Erythroblast (primary cell): ENCODE data around the gene CARD14.
"Not testable (repeated sequence)": the region's sequence is repeated elsewhere in the genome, so short reads cannot be mapped to it uniquely, and the experiment has no call there.

ENCODE experiments used
- DNase-seq, 2 experiments: peaks; one replicate each; lab custom pipeline; 2025; lab: John Stamatoyannopoulos, UW
- GATA1 ChIP-seq: IDR thresholded peaks from 2 replicates; pipeline ENCODE4 v1.6.1; 2011; ENCODE audit warnings: low read depth, mild to moderate bottlenecking, control low read depth, low read length, moderate library complexity
- POLR2A ChIP-seq: IDR thresholded peaks from 2 replicates; pipeline ENCODE4 v1.6.1; 2011; ENCODE audit warnings: mild to moderate bottlenecking, low read length

Gene CARD14

DNA sequence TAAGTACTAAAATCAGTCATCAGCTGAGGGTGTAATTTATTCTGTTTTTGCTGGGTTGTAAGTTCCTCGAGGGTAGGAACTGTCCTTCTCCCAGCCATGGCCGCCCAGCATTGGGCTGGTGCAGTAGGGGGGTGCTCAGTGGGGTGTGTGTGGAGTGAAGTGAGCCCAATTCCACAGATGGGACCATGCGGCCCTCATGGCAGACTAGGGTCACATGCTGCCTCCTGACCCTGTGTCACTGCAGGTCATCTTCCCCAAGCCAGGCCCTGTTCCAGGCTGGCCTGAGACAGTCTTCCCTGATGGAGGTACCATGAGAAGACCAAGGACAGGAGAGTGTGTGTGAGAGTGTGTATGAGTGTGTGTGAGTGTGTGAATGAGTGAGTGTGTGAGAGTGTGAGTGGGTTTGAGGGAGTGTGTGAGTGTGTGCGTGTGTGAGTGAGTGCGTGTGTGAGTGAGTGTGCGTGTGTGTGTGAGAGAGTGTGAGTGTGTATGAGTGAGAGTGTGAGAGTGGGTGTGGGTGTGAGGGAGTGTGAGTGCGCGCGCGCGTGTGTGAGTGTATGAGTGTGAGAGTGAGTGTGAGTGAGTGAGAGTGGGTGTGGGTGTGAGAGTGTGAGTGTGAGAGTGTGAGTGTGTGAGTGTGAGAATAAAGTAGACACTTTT is 54.1 kb downstream of the CARD14 start:
- TF ChIP-seq GATA1: no peak
- no peak for TF ChIP-seq POLR2A

DNA sequence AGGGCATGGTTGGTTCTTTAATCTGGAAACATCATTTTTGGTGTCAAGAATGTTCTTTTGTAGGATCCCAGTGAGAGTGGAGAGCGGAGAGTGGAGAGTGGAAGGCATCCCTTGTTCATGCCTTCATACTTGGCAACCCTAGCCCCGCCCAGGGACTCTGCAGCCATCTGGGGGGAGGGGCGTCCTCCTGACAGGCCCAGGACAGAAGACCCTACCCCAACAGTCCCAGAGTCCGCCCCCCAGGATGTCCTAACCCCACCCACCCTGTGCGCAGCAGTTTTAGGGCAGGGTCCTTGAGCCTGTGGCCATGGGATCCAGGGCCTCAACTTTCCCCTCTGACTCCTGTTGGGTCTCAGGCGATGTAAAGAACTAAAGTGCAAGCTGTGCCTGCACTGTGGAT is 54.9 kb downstream of the CARD14 start:
- TF ChIP-seq GATA1 (no peak), POLR2A (no peak)
- no peak for DNase-seq

More for the DNA sequence above, 54.1 kb downstream of the CARD14 start:
- no peak for DNase-seq

DNA sequence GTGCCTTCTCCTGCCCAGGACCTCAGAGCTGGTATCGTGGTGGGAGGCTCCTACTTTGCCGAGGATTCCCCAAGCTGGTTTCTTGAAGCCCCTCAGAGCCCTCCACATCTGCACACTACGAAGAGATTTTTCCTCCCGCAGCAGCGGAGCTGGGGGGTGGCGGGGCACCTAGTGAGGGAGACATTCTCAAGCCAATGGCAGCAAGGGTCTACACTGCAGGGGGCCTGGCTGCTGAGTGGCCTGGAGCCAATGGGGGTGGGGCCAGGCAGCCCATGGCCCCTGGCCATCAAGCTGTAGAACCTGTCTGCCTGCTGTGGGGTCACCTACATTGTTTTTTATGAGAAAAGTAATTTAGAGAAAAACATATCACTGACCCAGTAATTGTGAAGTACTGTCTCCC is 55.4 kb downstream of the CARD14 start:
- TF ChIP-seq GATA1 (no peak), POLR2A (no peak)
- DNase-seq: no peak

DNA sequence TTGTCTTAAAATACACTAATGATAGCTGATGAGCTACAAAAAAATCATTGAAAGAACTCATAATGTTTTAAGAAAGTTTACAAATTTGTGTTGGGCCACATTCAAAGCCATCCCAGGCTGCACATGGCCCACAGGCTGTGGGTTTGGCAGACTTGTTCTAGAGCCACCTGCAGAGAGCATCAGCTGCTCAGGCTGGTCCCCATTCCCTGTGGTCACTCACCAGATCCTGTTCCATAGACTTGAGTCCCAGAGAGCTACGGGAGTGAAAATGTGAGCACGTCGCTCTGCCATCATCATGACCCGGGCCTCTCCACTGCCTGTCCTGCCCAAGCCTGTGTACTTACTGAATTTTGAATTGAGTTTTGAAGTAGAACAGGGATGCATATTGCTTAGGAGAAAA is 57.3 kb downstream of the CARD14 start:
- no peak for DNase-seq
- TF ChIP-seq GATA1 (no peak), POLR2A (no peak)

DNA sequence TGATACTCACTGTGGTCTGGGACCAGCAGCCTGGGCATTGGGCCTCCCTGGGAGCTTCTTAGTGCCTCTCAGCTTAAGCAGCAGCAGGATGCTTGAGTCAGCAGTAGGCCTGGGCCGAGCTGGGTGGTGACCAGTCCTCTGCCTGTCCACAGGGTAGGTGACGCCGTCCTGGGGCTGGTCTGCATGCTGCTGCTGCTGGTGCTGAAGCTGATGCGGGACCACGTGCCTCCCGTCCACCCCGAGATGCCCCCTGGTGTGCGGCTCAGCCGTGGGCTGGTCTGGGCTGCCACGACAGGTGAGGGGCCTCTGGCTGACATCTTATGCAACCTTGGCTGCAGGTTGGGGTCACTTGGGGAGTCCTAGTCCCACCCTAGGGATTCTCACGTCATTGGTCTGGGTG is 57.8 kb downstream of the CARD14 start:
- no peak for TF ChIP-seq GATA1
- no peak for TF ChIP-seq POLR2A
- no peak for DNase-seq

DNA sequence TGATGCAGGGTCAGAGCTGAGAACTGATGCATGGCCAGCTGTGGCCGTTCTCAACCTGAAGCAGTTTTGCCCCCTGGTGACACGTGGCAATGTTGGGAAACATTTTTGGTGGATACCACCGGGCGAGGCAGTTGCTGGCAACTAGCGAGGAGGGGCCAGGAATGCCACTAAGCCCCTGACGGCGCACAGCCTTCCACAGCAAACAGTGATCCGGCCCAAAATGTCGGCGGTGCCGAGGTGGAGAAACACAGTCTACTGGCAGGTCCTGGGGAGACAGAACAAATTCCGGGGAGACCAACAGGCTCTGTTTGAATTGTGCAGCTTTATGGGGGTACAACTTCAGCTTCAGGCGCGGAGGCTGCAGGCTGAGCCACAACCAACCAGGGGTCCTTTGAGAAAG is 58.6 kb downstream of the CARD14 start:
- DNase-seq: no peak
- TF ChIP-seq POLR2A: no peak
- TF ChIP-seq GATA1: no peak

DNA sequence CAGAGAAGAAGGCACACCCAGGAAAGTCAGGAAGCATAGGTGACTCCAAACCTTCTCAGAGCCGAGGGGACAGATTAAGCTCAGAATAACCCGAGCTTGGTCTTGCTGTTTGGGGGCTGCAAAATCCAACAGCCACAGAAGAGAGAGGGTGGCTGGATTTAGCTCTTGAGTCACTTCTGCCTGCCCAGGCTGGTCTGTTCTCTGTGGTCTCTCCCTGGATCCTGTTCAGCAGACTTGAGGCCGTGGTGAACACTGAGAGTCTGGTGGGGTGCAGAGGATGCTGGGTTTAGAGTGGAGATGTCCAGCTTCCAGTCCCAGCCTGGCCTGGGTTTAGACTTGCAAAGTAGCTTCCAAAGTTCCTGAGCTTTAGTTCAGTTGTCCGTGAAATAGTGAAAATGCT is 59.2 kb downstream of the CARD14 start:
- no peak for DNase-seq
- no peak for TF ChIP-seq GATA1
- TF ChIP-seq POLR2A: no peak

DNA sequence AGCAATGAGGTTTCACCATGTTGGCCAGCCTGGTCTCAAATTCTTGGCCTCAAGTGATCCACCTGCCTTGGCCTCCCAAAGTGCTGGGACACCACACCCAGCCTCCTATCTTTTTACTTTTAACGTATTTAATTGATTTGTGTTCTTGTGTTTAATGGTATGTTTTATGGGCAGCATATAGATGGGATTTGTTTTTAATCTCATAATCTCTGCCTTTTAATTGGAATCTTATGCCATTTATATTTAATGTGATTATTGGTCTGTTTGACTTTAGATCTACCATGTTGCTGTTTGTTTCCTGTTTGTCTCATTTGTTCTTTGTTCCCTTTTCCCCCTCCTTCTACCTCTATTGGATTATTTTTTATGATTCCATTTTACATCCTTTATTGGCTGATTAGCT is 62.6 kb downstream of the CARD14 start:
- TF ChIP-seq GATA1: no peak
- no peak for TF ChIP-seq POLR2A
- DNase-seq: no peak

DNA sequence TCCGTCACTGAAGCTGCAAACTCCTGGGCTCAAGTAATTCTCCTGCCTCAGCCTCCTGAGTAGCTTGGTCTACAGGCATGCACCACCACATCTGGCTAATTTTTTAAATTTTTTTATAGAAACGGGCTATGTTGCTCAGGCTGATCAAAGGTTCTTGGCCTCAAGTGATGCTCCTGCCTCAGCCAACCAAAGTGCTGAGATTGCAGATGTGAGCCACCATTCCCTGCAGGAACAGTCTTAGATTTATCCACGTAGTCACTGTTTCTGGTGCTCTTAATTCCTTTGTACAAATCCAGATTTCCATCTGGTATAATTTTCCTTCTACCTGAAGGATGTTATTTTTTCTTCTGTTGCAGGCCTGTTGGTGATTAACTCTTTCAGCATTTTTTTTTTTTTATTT is 63.4 kb downstream of the CARD14 start:
- TF ChIP-seq POLR2A (no peak), GATA1 (no peak)
- no peak for DNase-seq

DNA sequence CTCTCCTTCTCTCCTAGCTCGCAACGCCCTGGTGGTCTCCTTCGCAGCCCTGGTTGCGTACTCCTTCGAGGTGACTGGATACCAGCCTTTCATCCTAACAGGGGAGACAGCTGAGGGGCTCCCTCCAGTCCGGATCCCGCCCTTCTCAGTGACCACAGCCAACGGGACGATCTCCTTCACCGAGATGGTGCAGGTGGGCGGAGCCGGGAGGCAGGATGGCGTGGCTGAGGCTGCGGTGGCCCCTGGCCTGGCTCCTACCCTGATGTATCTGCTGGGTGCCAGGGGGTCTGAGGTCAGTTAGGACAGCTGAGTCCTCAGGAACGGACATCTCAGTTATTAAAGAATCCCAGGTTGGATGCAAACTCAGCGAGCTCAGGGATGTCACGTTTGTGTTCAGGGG is 67.1 kb downstream of the CARD14 start:
- TF ChIP-seq GATA1: no peak
- TF ChIP-seq POLR2A: no peak
- no peak for DNase-seq

DNA sequence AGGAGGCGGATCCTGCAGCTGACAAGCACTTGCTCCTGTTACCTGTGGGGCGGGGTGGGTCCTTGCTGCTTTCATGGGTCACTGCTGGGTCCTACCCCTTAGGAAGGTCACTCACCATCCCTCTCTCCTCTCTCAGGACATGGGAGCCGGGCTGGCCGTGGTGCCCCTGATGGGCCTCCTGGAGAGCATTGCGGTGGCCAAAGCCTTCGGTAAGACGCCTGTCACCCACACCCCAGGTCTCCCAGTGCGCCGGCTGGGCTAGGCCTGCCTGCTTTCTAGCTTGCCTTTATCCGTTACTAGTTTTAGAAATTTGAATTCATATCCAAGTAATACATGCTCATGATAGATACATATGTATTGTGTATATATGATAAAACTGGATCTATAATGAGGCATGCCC is 67.6 kb downstream of the CARD14 start:
- TF ChIP-seq GATA1: no peak
- TF ChIP-seq POLR2A: no peak
- DNase-seq: no peak

DNA sequence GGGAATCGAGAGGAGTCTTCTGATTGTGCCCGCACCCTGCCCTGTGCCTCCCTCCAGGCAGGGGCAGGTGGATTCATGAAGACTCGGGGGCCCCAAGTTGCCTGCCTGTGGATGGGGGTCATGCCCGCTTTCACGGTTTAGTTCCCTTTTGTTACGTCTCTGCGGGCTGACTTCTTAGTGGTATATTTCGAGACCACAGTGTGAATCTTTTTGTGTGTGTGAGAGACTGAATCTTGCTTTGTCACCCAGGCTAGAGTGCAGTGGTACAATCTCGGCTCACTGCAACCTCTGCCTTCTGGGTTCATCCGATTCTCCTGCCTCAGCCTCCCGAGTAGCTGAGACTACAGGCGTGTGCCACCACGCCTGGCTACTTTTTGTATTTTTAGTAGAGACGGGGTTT is 72.7 kb downstream of the CARD14 start:
- no peak for DNase-seq
- no peak for TF ChIP-seq GATA1

DNA sequence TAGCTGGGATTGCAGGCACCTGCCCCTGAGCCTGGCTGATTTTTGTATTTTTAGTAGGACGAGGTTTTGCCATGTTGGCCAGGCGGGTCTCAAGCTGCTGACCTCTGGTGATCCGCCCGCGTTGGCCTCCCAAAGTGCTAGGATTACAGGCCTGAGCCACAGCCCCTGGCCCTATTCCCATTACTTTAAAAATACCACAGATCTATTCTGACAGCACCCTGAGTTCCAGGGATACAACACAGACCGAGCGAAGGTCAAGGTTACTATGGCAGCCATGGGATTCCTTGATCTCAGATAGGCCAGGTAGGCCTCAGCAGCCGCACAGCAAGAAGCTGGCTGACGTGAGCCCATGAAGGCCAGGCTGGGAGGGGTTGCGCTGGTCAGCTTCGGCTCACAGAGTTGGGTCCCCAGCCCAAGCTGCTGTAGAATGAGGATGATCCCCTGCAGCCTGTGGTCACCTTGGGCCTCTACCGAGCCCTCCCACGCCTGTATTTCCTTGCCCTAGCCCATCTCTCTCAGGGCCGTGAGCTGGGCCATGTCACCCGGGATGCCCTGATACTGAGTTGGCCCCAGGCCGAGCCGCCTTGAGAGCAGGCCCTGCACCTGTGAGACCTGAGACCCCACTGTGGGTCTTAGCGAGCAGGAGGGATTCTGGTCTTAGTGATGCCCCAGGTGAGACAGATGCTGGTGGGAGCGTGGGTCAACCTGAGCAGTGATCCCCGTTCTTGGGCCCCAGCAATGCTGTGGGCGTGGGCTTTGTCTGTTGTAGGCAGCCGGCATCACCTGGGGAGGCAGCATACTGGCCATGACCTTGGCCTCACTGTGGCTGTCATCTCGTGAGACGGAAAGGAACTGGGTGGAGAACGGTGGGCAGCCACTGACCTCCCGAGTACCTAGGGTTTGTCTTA is 74.0 kb downstream of the CARD14 start:
- DNase-seq: no peak
- TF ChIP-seq POLR2A (no peak), GATA1 (no peak)

DNA sequence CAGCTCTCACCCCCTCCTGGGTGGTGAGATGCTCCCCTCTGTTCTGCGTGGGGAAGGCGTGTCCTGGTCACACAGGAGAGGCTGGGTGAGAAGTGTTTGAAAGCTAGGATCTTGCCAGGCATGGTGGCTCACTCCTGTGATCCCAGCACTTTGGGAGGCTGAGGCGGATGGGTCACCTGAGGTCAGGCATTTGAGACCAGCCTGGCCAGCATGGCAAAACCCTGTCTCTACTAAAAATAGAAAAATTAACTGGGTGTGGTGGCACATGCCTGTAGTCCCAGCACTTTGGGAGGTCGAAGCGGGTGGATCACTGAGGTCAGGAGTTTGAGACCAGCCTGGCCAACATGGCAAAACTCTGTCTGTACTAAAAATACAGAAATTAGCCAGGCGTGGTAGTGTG is 74.6 kb downstream of the CARD14 start:
- not testable (repeated sequence) for DNase-seq

DNA sequence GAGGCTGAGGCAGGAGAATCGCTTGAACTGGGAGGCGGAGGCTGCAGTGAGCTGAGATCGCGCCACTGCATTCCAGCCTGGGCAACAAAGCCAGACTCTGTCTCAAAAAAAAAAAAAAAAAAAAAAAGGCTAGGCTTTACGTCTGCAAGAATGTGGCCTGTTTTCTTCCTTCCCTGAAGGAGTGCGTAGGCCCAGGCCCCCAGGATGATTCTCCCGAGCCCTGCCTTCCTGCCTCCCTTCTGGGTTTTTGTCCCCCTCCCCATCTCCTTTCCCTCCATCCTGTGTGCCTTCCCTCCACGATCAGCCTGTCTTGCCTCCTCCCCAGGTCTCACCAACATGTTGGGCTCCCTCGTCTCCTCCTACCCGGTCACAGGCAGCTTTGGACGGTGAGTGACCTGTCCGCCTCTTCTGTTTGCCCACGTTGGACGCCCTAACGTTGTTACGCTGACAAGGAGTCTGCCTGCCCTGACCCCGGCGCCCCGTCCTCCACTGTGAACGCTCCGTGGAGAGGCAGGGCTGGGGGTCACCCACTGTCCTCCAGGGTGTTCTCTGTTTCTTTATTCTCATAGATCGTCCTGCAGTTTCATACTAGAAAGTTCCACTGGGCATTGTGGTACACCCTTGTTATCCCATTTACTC is 75.2 kb downstream of the CARD14 start:
- DNase-seq: no peak
- TF ChIP-seq GATA1 (no peak), POLR2A (no peak)
